WERI-Rb-1 (cell line): ENCODE data around the gene CACNA1D.
A peak's percentile ranks its signal among the peaks of the same experiment; 100 is the strongest.

ENCODE experiments used
- DNase-seq: peaks from one replicate; pipeline ENCODE4 v3.0.0-alpha.2; 2020
- H3K27ac ChIP-seq: fragments of 250-450 bp; sonication (Bioruptor Pico); 2 replicates; pipeline ENCODE4 v1.5.1; 2020; ENCODE audit warnings: mild to moderate bottlenecking, moderate library complexity
- H3K27me3 ChIP-seq: fragments of 250-450 bp; sonication (Bioruptor Pico); 2 replicates; pipeline ENCODE4 v1.5.1; 2021; ENCODE audit warnings: mild to moderate bottlenecking, low read depth, moderate library complexity; ENCODE audit not compliant: insufficient read depth, severe bottlenecking
- H3K36me3 ChIP-seq: fragments of 250-450 bp; sonication (Bioruptor Pico); 2 replicates; pipeline ENCODE4 v1.5.1; 2020; ENCODE audit warnings: mild to moderate bottlenecking, moderate library complexity
- H3K4me3 ChIP-seq: 2 replicates; pipeline ENCODE4 v1.5.1; 2011; ENCODE audit warnings: low read depth, mild to moderate bottlenecking, control low read depth, low read length
- H3K9me3 ChIP-seq: fragments of 250-450 bp; sonication (Bioruptor Pico); 2 replicates; pipeline ENCODE4 v1.5.1; 2021; ENCODE audit warnings: mild to moderate bottlenecking, moderate library complexity; ENCODE audit not compliant: severe bottlenecking
- TF ChIP-seq, protein P1 (sequence below): IDR thresholded peaks from 2 replicates; pipeline ENCODE4 v1.5.1; 2011; ENCODE audit warnings: low read depth, mild to moderate bottlenecking, control low read depth, inconsistent platforms, low read length

The CACNA1D gene

DNA sequence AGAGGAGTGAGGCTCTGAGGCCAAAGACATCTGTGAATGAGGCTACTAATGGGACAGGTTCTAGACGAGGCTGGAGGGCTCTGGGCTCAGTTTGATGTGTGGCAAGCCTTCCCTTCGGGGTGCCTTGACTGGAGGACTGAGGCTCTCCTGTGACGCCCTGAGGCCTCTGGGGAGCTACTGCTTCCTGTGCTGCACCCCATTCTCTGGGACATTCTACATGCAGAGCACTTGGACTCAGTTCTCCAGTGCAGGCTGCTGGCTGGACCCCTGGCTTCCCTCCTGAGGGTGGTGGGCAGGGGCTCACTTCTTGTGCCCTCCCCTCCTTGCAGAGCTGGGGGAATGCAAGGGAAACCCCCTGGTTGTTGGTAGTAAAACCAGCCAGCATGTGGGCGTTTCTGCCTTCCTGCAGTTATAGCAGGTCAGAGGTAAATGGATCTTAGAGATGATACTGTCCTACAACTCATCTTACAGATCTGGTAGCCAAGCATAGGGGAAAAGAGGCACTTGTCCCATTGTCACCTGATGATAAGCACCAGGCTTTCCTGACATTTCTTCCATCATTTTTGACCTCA lies 218.5 kb downstream of the CACNA1D start:
- Histone ChIP-seq H3K4me3 (no peak overlapping the region), H3K9me3 (no peaks in the 10 kb centered on the region), H3K27me3 (no peaks in the 10 kb centered on the region), H3K27ac (no peak overlapping the region), H3K36me3 (no peaks in the 10 kb centered on the region)
- TF ChIP-seq, protein P1, sequence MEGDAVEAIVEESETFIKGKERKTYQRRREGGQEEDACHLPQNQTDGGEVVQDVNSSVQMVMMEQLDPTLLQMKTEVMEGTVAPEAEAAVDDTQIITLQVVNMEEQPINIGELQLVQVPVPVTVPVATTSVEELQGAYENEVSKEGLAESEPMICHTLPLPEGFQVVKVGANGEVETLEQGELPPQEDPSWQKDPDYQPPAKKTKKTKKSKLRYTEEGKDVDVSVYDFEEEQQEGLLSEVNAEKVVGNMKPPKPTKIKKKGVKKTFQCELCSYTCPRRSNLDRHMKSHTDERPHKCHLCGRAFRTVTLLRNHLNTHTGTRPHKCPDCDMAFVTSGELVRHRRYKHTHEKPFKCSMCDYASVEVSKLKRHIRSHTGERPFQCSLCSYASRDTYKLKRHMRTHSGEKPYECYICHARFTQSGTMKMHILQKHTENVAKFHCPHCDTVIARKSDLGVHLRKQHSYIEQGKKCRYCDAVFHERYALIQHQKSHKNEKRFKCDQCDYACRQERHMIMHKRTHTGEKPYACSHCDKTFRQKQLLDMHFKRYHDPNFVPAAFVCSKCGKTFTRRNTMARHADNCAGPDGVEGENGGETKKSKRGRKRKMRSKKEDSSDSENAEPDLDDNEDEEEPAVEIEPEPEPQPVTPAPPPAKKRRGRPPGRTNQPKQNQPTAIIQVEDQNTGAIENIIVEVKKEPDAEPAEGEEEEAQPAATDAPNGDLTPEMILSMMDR, result no peak
- no peak for DNase-seq

DNA sequence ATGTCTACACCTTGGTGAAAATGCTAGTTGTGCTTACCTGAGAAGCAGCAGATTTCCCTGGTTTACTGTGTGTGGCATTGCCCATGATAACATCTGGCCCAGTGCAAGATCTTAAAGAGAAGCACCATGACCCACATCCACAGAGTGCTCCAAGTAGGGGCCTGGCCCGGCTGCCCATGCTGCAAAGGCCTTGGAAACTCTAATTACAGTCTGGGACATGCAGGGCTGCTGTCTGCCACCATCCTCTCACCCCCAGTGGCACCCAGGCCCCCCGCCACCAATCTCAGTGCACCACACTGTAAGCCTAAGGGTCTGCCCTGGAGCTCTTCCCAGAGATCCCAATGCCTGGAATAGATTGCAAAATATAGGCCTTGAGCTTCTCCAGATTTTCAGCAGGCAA lies 219.2 kb downstream of the CACNA1D start:
- Histone ChIP-seq H3K27ac (no peak overlapping the region), H3K4me3 (no peak overlapping the region), H3K36me3 (no peaks in the 10 kb centered on the region), H3K9me3 (no peaks in the 10 kb centered on the region), H3K27me3 (no peaks in the 10 kb centered on the region)
- DNase-seq, result no peak
- TF ChIP-seq, protein P1, result no peak

DNA sequence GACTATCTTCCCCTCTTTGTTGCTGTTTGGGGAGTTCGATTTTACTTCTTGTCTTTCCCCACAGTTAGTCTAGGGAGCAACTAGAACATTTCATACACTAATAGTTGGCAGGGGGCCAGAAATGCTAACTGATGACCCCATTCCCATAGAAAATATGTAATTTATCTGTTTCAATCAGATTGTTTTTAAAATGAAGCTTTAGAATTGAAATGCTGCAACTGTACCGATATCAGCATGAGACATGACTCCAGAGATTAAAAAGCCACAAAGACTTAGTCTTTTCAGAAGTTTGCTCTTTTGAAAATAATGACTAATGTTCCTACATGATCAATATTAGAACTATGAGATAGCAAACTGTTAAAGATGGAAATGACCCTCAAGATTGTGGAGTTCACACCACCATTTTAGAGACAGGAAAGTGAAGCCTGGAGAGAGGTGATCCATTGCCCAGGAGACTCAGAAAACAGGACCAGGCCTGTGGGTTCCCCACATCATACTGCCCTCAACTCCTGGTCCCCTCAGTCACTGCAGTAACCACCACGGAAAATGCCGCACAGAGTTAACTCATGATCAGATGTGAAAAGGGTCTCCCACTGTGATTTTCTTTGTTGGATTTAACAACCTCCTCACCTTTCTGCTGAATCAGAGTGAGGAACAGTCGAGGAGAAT lies 221.5 kb downstream of the CACNA1D start:
- H3K36me3 ChIP-seq, result no peaks in the 10 kb centered on the region
- TF ChIP-seq, protein P1, result no peak
- H3K9me3 ChIP-seq, result no peaks in the 10 kb centered on the region
- no peak overlapping the region for H3K4me3 ChIP-seq
- no peak for DNase-seq
- H3K27ac ChIP-seq, result no peak overlapping the region
- H3K27me3 ChIP-seq, result no peaks in the 10 kb centered on the region

DNA sequence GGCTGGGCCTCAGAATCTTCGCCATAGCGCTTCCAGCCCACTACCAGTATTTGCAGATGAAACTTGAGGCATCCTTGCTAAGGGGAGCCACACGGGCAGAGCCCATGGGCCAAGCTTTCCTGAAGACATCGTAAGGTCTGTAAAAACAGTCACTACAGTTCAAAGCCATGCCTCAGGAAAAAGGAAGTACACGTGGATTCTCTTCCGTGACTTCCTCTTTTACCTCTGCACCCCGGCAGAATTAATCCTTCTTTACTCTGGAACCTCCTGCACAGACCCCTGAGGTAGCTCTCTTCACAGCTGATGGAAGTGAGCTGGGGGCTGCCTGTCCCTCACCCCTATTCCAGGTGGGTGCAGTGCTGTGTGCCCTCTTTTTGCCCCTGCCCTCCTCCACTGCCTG lies 222.6 kb downstream of the CACNA1D start:
- DNase-seq, result no peak
- Histone ChIP-seq H3K27ac (no peak overlapping the region), H3K9me3 (no peaks in the 10 kb centered on the region), H3K4me3 (no peak overlapping the region), H3K36me3 (no peaks in the 10 kb centered on the region), H3K27me3 (no peaks in the 10 kb centered on the region)
- TF ChIP-seq, protein P1, result no peak

DNA sequence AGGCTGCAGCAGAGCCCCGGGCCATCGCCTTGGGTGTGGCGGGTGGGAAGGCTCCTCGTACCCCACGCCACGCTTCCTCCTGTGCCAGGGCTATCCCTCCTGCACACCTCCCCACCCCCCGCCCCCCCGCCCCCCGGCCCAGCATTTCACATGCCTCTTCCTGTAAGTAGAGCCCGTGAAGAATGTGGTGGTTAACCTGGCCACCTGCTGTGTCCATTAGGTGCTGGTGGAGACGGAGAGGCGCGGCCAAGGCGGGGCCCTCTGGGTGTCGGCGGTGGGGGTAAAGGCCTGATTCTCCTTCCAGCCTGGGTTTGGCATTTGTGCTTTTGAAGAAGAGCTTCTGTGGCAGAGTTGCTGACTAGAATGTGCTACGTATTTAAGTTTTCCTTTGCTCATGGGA lies 224.1 kb downstream of the CACNA1D start:
- Histone ChIP-seq H3K9me3 (no peaks in the 10 kb centered on the region), H3K4me3 (no peak overlapping the region), H3K27ac (no peak overlapping the region), H3K36me3 (no peaks in the 10 kb centered on the region), H3K27me3 (no peaks in the 10 kb centered on the region)
- DNase-seq, result no peak
- TF ChIP-seq, protein P1, result no peak

DNA sequence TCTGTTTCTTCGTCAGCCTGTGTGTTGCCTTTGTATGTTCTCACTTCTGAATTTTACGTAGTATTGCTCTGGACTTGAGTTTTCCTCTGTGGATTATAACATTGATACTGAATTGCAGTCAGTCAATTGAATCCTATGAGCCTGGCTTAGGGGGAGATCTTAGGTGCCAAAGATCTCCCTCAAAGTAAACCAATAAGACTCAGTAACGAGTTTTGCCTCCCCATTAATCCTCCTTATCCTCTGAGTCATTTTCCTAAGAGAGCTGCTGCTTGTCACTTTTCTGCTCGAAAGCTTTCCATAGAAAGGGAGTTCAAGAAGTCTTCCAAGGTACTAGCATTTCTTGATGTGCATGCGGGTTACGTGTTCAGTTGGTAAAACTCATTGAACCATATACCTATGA lies 225.4 kb downstream of the CACNA1D start:
- no peak overlapping the region for H3K4me3 ChIP-seq
- H3K27ac ChIP-seq, result no peak overlapping the region
- H3K36me3 ChIP-seq, result no peaks in the 10 kb centered on the region
- TF ChIP-seq, protein P1, result no peak
- no peaks in the 10 kb centered on the region for H3K27me3 ChIP-seq
- peak; percentile 24 for DNase-seq
- H3K9me3 ChIP-seq, result no peaks in the 10 kb centered on the region
